Hepatocyte (in vitro differentiated cells): ENCODE results near the gene ANAPC5. TPM values are rescaled to one million over a fixed set of nuclear protein-coding genes. Genes with fewer than 3 reads are reported as not detected.

ENCODE experiments used
- DNase-seq: peaks from one replicate; pipeline ENCODE4 v3.0.0-alpha.2; 2016; ENCODE audit warnings: low spot score
- H2AFZ ChIP-seq: fragments of 200-600 bp; sonication (generic); 2 replicates; pipeline ENCODE4 v1.6.0; 2016; ENCODE audit warnings: antibody characterized with exemption, mild to moderate bottlenecking
- H3K27ac ChIP-seq: fragments of 200-600 bp; sonication (generic); 2 replicates; pipeline ENCODE4 v1.5.1; 2016; ENCODE audit warnings: mild to moderate bottlenecking
- H3K27me3 ChIP-seq: fragments of 200-600 bp; sonication (generic); 2 replicates; pipeline ENCODE4 v1.6.1; 2016
- H3K36me3 ChIP-seq: fragments of 200-600 bp; sonication (generic); replicated peaks from 2 replicates; pipeline ENCODE4 v1.5.1; 2016; ENCODE audit warnings: low read depth; ENCODE audit not compliant: insufficient read depth
- H3K4me1 ChIP-seq: fragments of 200-600 bp; sonication (generic); 2 replicates; pipeline ENCODE4 v1.5.1; 2016; ENCODE audit warnings: mild to moderate bottlenecking, moderate library complexity; ENCODE audit not compliant: insufficient read depth
- H3K4me2 ChIP-seq: fragments of 200-600 bp; sonication (generic); 2 replicates; pipeline ENCODE4 v1.6.0; 2016
- H3K4me3 ChIP-seq: fragments of 200-600 bp; sonication (generic); 2 replicates; pipeline ENCODE4 v1.5.1; 2016; ENCODE audit warnings: mild to moderate bottlenecking
- H3K79me2 ChIP-seq: fragments of 200-600 bp; sonication (generic); 2 replicates; pipeline ENCODE4 v1.6.0; 2017; ENCODE audit warnings: mild to moderate bottlenecking
- H3K9me2 ChIP-seq: fragments of 200-600 bp; sonication (generic); replicated peaks from 2 replicates; pipeline ENCODE4 v1.6.0; 2017; ENCODE audit warnings: mild to moderate bottlenecking; ENCODE audit not compliant: insufficient read depth
- H3K9me3 ChIP-seq: fragments of 200-600 bp; sonication (generic); 2 replicates; pipeline ENCODE4 v1.5.1; 2016; ENCODE audit warnings: low read depth, mild to moderate bottlenecking
- H4K20me1 ChIP-seq: fragments of 200-600 bp; sonication (generic); 2 replicates; pipeline ENCODE4 v1.6.0; 2016; ENCODE audit warnings: mild to moderate bottlenecking; ENCODE audit not compliant: insufficient read depth, poor library complexity, severe bottlenecking
- EZH2 ChIP-seq: fragments of 200-600 bp; sonication (generic); IDR thresholded peaks from 2 replicates; pipeline ENCODE4 v1.6.1; 2016; ENCODE audit warnings: antibody characterized with exemption, mild to moderate bottlenecking, borderline replicate concordance
- EZH2phosphoT487 ChIP-seq: fragments of 200-600 bp; sonication (generic); IDR thresholded peaks from one replicate; pipeline ENCODE4 v1.6.1; 2018; ENCODE audit warnings: antibody characterized with exemption, mild to moderate bottlenecking, low read depth, moderate library complexity; ENCODE audit not compliant: unreplicated experiment, severe bottlenecking
- WGBS: methylation state at CpG from one replicate; pipeline ENCODE4 v1.1.6; 2016; ENCODE audit warnings: low lambda C conversion rate; ENCODE audit errors: missing lambda C conversion rate; 5-methylcytosine and 5-hydroxymethylcytosine counted together
- polyA plus RNA-seq: library from polyadenylated mRNA; unstranded; fragments of >200 nt; fragmentation: Nextera tagmentation; extraction: Ambion mirVana; gene quantifications from 2 replicates; pipeline ENCODE4 v1.2.1, GENCODE V29; 2016
- total RNA-seq: library from RNA; depleted of rRNA; stranded (reverse); fragments of >200 nt; gene quantifications from 2 replicates; pipeline ENCODE4 v1.2.3, GENCODE V29; 2014
- TF ChIP-seq, protein P1 (sequence below): fragments of 200-600 bp; sonication (generic); IDR thresholded peaks from 2 replicates; pipeline ENCODE4 v1.5.1; 2016; ENCODE audit warnings: antibody characterized with exemption, mild to moderate bottlenecking; ENCODE audit not compliant: poor library complexity

ANAPC5 gene
- total and polyA plus RNA-seq, 2 experiments from 2014 or later = 102 to 108 TPM

DNA sequence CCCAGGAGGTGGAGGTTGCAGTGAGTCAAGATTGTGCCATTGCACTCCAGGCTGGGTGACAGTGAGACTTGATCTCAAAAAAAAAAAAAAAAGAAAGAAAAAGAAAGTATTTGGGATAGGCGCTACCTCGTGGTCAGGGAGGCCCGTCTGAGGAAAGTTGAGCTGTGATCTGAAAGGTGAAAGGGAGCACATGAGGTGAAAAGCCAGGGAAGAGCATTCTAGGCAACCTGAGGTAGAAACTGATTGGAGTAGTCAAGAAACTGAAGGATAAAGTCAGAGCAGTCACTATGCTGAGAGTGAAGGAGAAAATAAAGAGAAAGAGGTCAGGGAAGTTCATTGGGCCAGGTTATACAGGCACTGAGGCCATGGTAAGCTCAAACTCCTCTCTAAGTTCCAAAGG, 7.7 kb downstream of the ANAPC5 start:
- no peaks in the 10 kb centered on the region for H3K4me1 ChIP-seq
- DNase-seq = no peak
- peaks cover 19% of the 10 kb centered on the region for H3K79me2 ChIP-seq
- no peaks in the 10 kb centered on the region for H3K9me2 ChIP-seq
- WGBS = 98% methylated on average over 3 of the region's 3 CpGs
- H3K36me3 ChIP-seq = no peaks in the 10 kb centered on the region
- no peaks in the 10 kb centered on the region for H4K20me1 ChIP-seq
- H3K4me2 ChIP-seq = no peak overlapping the region
- no peak overlapping the region for H3K4me3 ChIP-seq
- no peaks in the 10 kb centered on the region for H3K9me3 ChIP-seq
- TF ChIP-seq EZH2phosphoT487 (no peak), EZH2 (no peak)
- TF ChIP-seq, protein P1, sequence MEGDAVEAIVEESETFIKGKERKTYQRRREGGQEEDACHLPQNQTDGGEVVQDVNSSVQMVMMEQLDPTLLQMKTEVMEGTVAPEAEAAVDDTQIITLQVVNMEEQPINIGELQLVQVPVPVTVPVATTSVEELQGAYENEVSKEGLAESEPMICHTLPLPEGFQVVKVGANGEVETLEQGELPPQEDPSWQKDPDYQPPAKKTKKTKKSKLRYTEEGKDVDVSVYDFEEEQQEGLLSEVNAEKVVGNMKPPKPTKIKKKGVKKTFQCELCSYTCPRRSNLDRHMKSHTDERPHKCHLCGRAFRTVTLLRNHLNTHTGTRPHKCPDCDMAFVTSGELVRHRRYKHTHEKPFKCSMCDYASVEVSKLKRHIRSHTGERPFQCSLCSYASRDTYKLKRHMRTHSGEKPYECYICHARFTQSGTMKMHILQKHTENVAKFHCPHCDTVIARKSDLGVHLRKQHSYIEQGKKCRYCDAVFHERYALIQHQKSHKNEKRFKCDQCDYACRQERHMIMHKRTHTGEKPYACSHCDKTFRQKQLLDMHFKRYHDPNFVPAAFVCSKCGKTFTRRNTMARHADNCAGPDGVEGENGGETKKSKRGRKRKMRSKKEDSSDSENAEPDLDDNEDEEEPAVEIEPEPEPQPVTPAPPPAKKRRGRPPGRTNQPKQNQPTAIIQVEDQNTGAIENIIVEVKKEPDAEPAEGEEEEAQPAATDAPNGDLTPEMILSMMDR = no peak
- H3K27me3 ChIP-seq = no peaks in the 10 kb centered on the region
- no peak overlapping the region for H2AFZ ChIP-seq
- peak overlapping the region; percentile 42 for H3K27ac ChIP-seq

DNA sequence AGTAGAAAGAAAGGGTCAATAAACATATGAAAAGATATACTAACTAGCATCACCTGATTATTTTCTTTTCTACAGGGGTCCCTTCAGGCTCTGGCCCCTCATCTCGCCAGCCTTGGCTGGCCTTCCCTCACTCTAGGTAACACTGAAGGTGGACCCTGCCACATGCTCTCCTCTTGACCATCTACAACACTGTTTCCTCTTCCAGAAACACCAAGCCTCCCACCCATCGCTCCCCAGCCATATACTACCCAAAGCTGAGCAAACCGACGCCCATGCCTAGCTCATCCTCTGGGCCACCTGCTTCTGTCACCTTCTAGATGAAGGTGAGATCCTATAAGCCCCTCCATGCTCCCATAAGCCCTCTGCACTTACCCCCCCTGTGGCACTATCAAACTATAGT, 14.8 kb downstream of the ANAPC5 start:
- Histone ChIP-seq H3K4me3 (no peak overlapping the region), H3K27ac (no peak overlapping the region), H3K79me2 (no peaks in the 10 kb centered on the region), H3K9me3 (no peaks in the 10 kb centered on the region), H3K4me1 (no peaks in the 10 kb centered on the region), H2AFZ (no peak overlapping the region), H3K27me3 (no peaks in the 10 kb centered on the region), H3K4me2 (no peak overlapping the region), H3K36me3 (no peaks in the 10 kb centered on the region), H4K20me1 (no peaks in the 10 kb centered on the region), H3K9me2 (no peaks in the 10 kb centered on the region)
- DNase-seq = no peak
- TF ChIP-seq, protein P1 = no peak
- TF ChIP-seq EZH2 = no peak
- TF ChIP-seq EZH2phosphoT487 = no peak
- WGBS = 100% methylated on average over 4 of the region's 4 CpGs

DNA sequence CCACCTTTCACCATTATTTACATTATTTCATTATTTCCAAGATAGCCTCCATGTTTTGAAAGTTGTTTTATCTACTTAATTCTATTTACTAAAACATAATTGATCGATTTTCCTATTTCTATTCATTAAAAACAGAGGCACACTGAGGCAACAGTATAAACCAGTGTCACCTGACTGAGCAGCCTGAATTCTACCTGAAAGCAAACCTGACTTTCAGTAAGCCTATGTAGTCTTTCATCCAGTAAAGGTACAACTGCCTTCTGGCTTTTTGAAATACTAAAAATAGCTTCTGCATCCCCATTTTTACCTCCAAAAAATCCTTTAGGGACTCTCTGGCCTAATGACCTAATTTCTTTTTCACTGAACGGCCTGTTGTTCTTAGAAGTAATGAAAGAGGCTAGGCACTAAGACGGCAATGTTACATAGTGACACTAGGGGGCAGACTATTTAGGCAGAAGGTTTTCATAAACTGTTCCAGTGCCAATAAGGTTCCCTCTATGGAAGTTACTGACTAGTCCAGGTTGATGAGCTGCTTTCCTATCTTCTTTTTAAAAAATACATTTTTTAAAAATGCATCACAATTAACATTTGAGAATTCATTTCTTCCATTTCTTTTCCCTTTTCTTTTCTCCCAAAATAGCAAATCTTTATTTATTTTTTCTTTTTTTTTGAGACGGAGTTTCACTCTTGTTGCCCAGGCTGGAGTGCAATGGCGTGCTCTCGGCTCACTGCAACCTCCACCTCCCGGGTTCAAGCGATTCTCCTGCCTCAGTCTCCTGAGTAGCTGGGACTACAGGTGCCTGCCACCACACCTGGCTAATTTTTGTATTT, 17.5 kb downstream of the ANAPC5 start:
- H3K9me3 ChIP-seq = no peaks in the 10 kb centered on the region
- H2AFZ ChIP-seq = no peak overlapping the region
- no peaks in the 10 kb centered on the region for H3K4me1 ChIP-seq
- no peaks in the 10 kb centered on the region for H3K36me3 ChIP-seq
- H3K27ac ChIP-seq = no peak overlapping the region
- H3K4me2 ChIP-seq = no peak overlapping the region
- H3K27me3 ChIP-seq = no peaks in the 10 kb centered on the region
- TF ChIP-seq EZH2phosphoT487 (no peak), EZH2 (no peak)
- TF ChIP-seq, protein P1 = peak; percentile 84
- DNase-seq = peak; percentile 86
- H3K4me3 ChIP-seq = no peak overlapping the region
- WGBS = 66% methylated on average over 8 of the region's 8 CpGs
- H3K79me2 ChIP-seq = no peaks in the 10 kb centered on the region
- H4K20me1 ChIP-seq = no peaks in the 10 kb centered on the region
- H3K9me2 ChIP-seq = no peaks in the 10 kb centered on the region
